Hepatocyte (in vitro differentiated cells): Measurements from ENCODE around the gene MAS1.
"Not testable (repeated sequence)": the region's sequence is repeated elsewhere in the genome, so short reads cannot be mapped to it uniquely, and the experiment has no call there.

Experiments used
- CTCF ChIP-seq: fragments of 200-600 bp; sonication (generic); IDR thresholded peaks from 2 replicates; pipeline ENCODE4 v1.5.1; 2016; ENCODE audit warnings: antibody characterized with exemption, mild to moderate bottlenecking; ENCODE audit not compliant: poor library complexity
- EZH2 ChIP-seq: fragments of 200-600 bp; sonication (generic); IDR thresholded peaks from 2 replicates; pipeline ENCODE4 v1.6.1; 2016; ENCODE audit warnings: antibody characterized with exemption, mild to moderate bottlenecking, borderline replicate concordance
- EZH2phosphoT487 ChIP-seq: fragments of 200-600 bp; sonication (generic); IDR thresholded peaks from one replicate; pipeline ENCODE4 v1.6.1; 2018; ENCODE audit warnings: antibody characterized with exemption, mild to moderate bottlenecking, low read depth, moderate library complexity; ENCODE audit not compliant: unreplicated experiment, severe bottlenecking

GRCh38 chr6:159848552-159848951, 42.2 kb upstream of the MAS1 start:
- not testable (repeated sequence) for TF ChIP-seq CTCF, EZH2phosphoT487, EZH2
